ENCODE data around the gene ELF1. TPM values are rescaled to one million over a fixed set of nuclear protein-coding genes. Genes with fewer than 3 reads are reported as not detected.
"Not testable (repeated sequence)": the region's sequence is repeated elsewhere in the genome, so short reads cannot be mapped to it uniquely, and the experiment has no call there.

Gene ELF1
- total RNA-seq, 2 experiments from 2014 or later = 93.3 to 97.9 TPM

GRCh38 chr13:40927929-40928328 is 91.2 kb downstream of the ELF1 start:
- Mint-ChIP-seq H3K4me3 (no peak overlapping the region), H3K27ac (no peak overlapping the region), H3K4me1 (peaks cover 15% of the 10 kb centered on the region), H3K27me3 (no peaks in the 10 kb centered on the region), H3K36me3 (peaks cover 33% of the 10 kb centered on the region), H3K9me3 (peaks cover 2% of the 10 kb centered on the region)
- no peak for DNase-seq

GRCh38 chr13:40923867-40924266 is 95.2 kb downstream of the ELF1 start:
- peaks cover 13% of the 10 kb centered on the region for H3K36me3 Mint-ChIP-seq
- no peaks in the 10 kb centered on the region for H3K9me3 Mint-ChIP-seq
- no peak overlapping the region for H3K4me3 Mint-ChIP-seq
- H3K27ac Mint-ChIP-seq = no peak overlapping the region
- no peaks in the 10 kb centered on the region for H3K27me3 Mint-ChIP-seq
- no peak for DNase-seq
- peaks cover 21% of the 10 kb centered on the region for H3K4me1 Mint-ChIP-seq

- DNase-seq = no peak
- no peaks in the 10 kb centered on the region for H3K27me3 Mint-ChIP-seq
- H3K27ac Mint-ChIP-seq = peak overlapping the region; percentile 20
- peaks cover 7% of the 10 kb centered on the region for H3K36me3 Mint-ChIP-seq
- H3K4me1 Mint-ChIP-seq = peaks cover 18% of the 10 kb centered on the region
- peak overlapping the region; percentile 56 for H3K4me3 Mint-ChIP-seq
- no peaks in the 10 kb centered on the region for H3K9me3 Mint-ChIP-seq
These were observed 96.6 kb downstream of the ELF1 start for GRCh38 chr13:40922437-40923040.

GRCh38 chr13:40920826-40921225 is 98.3 kb downstream of the ELF1 start:
- Mint-ChIP-seq H3K27me3 (no peaks in the 10 kb centered on the region), H3K4me3 (peak overlapping the region; percentile 89), H3K27ac (peak overlapping the region; percentile 88), H3K4me1 (peaks cover 29% of the 10 kb centered on the region), H3K36me3 (peaks cover 5% of the 10 kb centered on the region), H3K9me3 (no peaks in the 10 kb centered on the region)
- no peak for DNase-seq

GRCh38 chr13:40919901-40920300 is 99.2 kb downstream of the ELF1 start:
- H3K4me1 Mint-ChIP-seq = peaks cover 35% of the 10 kb centered on the region
- DNase-seq, H3K36me3 Mint-ChIP-seq, H3K27ac Mint-ChIP-seq, H3K27me3 Mint-ChIP-seq, H3K9me3 Mint-ChIP-seq: not testable (repeated sequence)
- H3K4me3 Mint-ChIP-seq = peak overlapping the region; percentile 11

GRCh38 chr13:40916207-40916998 is 102.7 kb downstream of the ELF1 start:
- H3K27ac Mint-ChIP-seq = no peak overlapping the region

GRCh38 chr13:40914863-40915262 is 104.3 kb downstream of the ELF1 start:
- DNase-seq, H3K27me3 Mint-ChIP-seq, H3K4me3 Mint-ChIP-seq, H3K27ac Mint-ChIP-seq, H3K9me3 Mint-ChIP-seq, H3K36me3 Mint-ChIP-seq: not testable (repeated sequence)
- peaks cover 34% of the 10 kb centered on the region for H3K4me1 Mint-ChIP-seq

More at GRCh38 chr13:40916207-40916998, 102.7 kb downstream of the ELF1 start:
- Mint-ChIP-seq H3K4me1 (peaks cover 32% of the 10 kb centered on the region), H3K27me3 (no peaks in the 10 kb centered on the region), H3K4me3 (no peak overlapping the region), H3K9me3 (no peaks in the 10 kb centered on the region), H3K36me3 (peaks cover 3% of the 10 kb centered on the region)
- no peak for DNase-seq

- peaks cover 2% of the 10 kb centered on the region for H3K9me3 Mint-ChIP-seq
- H3K36me3 Mint-ChIP-seq = peaks cover 12% of the 10 kb centered on the region
- no peaks in the 10 kb centered on the region for H3K27me3 Mint-ChIP-seq
- no peak overlapping the region for H3K4me3 Mint-ChIP-seq
- peaks cover 22% of the 10 kb centered on the region for H3K4me1 Mint-ChIP-seq
- no peak overlapping the region for H3K27ac Mint-ChIP-seq
- no peak for DNase-seq
These were observed 107.8 kb downstream of the ELF1 start for GRCh38 chr13:40911341-40911740.

GRCh38 chr13:40910324-40911050 is 108.6 kb downstream of the ELF1 start:
- H3K4me3 Mint-ChIP-seq = no peak overlapping the region
- H3K9me3 Mint-ChIP-seq = peaks cover 2% of the 10 kb centered on the region
- DNase-seq = no peak
- peaks cover 12% of the 10 kb centered on the region for H3K36me3 Mint-ChIP-seq
- no peaks in the 10 kb centered on the region for H3K27me3 Mint-ChIP-seq
- H3K27ac Mint-ChIP-seq = no peak overlapping the region
- peaks cover 17% of the 10 kb centered on the region for H3K4me1 Mint-ChIP-seq

GRCh38 chr13:40909541-40910200 is 109.4 kb downstream of the ELF1 start:
- H3K27ac Mint-ChIP-seq, H3K27me3 Mint-ChIP-seq, H3K4me3 Mint-ChIP-seq, DNase-seq, H3K9me3 Mint-ChIP-seq: not testable (repeated sequence)
- H3K36me3 Mint-ChIP-seq = peaks cover 12% of the 10 kb centered on the region
- peaks cover 14% of the 10 kb centered on the region for H3K4me1 Mint-ChIP-seq

GRCh38 chr13:40908546-40908945 is 110.6 kb downstream of the ELF1 start:
- H3K4me1 Mint-ChIP-seq = peaks cover 14% of the 10 kb centered on the region
- no peaks in the 10 kb centered on the region for H3K27me3 Mint-ChIP-seq
- no peak overlapping the region for H3K27ac Mint-ChIP-seq
- peaks cover 12% of the 10 kb centered on the region for H3K36me3 Mint-ChIP-seq
- H3K4me3 Mint-ChIP-seq = no peak overlapping the region
- no peak for DNase-seq
- peaks cover 2% of the 10 kb centered on the region for H3K9me3 Mint-ChIP-seq

GRCh38 chr13:40901032-40901431 is 118.1 kb downstream of the ELF1 start:
- H3K27me3 Mint-ChIP-seq, H3K27ac Mint-ChIP-seq, H3K4me3 Mint-ChIP-seq, DNase-seq, H3K36me3 Mint-ChIP-seq, H3K4me1 Mint-ChIP-seq, H3K9me3 Mint-ChIP-seq: not testable (repeated sequence)

GRCh38 chr13:40900568-40900967 is 118.5 kb downstream of the ELF1 start:
- H3K36me3 Mint-ChIP-seq, H3K4me1 Mint-ChIP-seq, DNase-seq, H3K4me3 Mint-ChIP-seq, H3K9me3 Mint-ChIP-seq, H3K27ac Mint-ChIP-seq, H3K27me3 Mint-ChIP-seq: not testable (repeated sequence)

GRCh38 chr13:40897053-40897452 is 122.1 kb downstream of the ELF1 start:
- peaks cover 3% of the 10 kb centered on the region for H3K4me1 Mint-ChIP-seq
- no peak overlapping the region for H3K27ac Mint-ChIP-seq
- peaks cover 9% of the 10 kb centered on the region for H3K36me3 Mint-ChIP-seq
- H3K9me3 Mint-ChIP-seq = peaks cover 2% of the 10 kb centered on the region
- DNase-seq = no peak
- H3K4me3 Mint-ChIP-seq = no peak overlapping the region
- H3K27me3 Mint-ChIP-seq = no peaks in the 10 kb centered on the region

All from activated naive CD8-positive, alpha-beta T cell treated with anti-CD3 and anti-CD28 coated beads for 36 hours (primary cell).